NCI-H446 (cell line): ENCODE measurements around the gene PRKCH.

Source experiments
- DNase-seq, 2 experiments: peaks; one replicate each; lab custom pipeline; 2025; lab: John Stamatoyannopoulos, UW

PRKCH gene

DNA sequence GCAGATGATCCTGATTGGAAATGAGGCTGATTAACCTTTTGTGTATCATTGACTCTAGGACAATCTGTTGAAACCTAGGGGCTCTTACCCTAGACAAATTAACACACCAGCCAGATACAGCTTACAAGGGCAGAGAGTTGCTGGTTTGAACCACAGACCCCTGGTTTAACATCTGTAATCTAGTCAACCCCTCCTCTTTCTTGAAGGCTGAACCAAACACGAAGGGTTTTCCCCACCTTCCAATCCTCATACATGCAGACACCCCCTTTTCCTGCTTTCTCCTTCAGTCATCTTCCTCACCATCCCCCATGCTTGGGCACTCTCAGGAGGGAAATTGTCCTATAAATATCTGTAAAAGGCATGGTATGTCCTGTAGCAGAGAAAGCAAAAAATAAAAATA lies 247.9 kb downstream of the PRKCH start:
- no peak for DNase-seq

DNA sequence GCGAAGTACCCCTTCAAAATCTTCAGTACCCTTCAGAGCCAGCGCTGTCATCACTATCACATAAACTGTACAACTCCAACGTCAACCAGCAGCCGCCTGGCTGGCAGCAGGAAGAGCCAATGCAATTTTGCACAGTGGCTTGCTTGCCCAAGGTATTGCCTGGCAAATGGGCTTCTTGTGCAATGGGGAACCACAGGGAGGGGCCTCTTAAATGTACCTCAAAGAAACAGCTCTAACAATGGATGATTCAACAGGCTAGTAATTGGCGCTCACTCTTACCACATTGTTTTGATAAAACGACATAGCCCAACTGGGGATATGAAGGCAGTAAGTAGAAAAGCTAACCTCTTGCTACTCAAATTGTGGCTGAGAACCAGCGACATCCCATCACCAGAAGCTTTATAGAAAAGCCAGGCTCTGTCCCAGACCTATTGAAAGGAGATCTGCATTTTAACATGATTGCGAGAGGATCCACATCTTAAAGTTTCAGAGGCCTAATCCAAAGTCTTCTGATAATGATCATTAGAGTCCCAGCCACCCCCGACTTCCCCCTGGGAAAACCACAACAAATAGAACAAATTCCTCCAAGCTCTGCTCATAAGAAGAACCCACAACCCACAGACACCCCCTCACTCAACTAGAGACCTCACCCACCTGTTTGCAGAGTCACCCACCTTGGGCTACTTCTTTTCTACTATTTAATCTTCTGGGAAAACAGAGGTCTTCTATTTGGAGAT lies 248.6 kb downstream of the PRKCH start:
- DNase-seq, result no peak

DNA sequence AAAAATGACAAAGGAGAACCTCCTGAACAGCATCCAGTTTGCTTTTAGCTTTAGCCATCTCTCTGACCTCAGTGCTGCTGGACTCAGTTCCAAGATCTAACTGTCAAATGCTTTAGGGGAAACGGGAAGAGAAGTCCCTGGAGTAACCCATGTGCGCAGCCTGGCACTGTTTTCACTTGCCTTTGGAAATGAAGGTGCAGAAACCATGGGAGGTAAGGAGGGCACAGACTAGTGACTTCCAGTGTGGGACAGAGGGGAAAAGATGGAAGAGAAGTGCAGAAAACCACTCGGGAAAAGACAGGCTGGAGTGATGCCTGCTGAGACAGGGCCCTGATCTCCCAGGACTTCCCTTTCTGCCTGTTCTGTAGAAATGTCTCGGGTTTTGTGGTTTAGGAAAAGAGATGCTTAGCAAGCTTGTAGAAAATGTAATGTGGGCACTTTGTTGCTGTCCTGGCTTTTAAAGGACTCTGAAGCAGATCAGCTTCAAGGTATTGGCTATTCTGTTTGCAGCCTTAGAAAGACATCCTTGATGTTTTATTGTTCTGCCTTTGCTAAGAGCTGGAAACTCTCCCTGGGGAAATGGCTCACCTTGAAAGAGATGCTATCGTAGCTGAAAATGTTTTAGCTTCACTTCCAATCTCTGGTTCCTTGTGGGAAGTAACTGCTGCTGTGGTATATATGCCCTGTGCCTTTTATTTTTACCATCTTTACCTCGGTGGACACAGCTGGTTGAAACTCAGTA lies 249.3 kb downstream of the PRKCH start:
- DNase-seq, result no peak

DNA sequence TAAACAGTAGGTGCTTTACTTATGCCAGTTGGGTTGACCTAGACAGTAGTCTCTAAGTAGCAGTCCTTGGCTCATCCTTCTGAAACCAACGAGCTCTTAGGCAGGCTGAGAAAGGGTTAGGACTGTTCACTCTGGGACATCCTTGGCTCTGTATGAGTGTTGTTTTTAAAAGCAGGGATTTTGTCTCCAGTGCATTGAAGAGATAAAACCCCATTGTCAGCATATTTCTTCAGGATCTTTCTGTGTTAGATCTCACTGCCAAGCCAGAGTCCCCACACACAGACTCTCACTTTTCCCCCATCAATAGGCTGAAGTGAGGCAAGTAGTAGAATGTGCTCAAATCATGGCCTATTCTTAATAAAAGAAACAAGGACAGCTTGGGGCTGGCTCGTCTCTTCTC lies 250.5 kb downstream of the PRKCH start:
- DNase-seq, result no peak

DNA sequence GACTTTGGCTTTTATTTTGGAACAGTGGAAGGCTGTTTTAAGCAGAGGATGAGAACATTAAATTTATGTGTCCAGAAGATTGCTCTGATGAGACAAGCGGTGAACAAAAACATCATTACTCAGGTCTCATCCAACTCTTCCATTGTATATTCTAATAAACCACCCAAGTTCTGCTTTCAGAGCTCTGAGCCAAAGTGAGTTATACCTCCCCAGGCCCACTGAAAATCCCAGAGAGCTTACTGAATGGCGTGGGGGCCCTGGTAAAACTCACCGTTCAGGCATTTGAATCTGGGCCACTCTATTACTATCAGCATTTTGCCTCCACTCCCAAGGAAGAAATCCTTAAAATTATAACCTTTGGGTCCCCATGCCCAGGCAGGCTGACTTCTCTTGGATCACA lies 251.9 kb downstream of the PRKCH start:
- no peak for DNase-seq

DNA sequence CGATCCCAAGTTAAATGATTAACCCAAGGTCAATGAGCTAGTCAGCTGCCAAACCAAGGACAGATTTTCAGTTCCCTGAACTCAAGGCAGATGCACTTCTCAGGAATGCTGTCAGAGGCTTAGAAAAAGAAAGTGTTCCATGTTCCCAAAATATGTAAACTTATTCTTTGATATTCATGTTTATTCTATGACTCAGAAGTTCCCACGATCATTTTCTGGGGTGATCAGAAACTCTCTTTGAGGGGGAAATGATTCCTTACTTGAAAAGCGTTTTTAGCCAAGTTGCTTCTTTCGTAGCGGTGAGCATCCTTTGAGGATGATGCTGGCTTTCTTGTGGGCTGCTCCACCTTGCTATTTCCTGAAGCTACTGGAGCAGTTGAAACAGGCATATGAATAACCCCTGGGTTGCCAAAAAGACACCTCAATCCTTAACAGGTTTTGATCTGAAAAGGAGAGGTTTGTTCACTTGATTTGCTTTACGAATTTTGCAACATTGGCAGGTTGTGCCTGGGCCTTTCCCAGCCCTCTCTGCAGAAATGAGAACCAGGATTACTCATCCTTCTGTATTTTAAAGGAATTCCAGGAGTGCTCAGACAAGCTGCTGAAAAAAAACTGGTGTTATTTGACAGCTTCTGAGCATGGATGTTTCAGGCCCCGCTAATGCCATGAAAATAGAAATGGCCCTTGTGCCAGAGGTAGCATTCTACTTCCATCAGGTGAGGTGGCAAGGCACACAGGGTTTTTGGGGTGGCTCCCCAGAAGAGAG lies 252.6 kb downstream of the PRKCH start:
- no peak for DNase-seq

DNA sequence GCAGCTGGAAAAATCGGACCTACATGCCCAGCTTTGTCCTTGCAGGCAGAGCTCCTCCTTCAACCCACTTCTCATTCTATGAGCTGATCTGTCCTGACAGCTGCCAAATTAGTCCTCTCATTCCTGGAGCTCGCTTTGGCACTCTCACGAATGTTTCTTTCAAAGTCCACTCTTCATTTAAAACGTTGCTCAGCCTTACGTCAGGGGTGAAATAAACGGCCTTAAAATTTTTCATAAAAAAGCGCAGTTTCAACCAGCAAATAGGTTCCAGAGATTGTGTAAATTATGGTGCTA lies 253.1 kb downstream of the PRKCH start:
- no peak for DNase-seq

DNA sequence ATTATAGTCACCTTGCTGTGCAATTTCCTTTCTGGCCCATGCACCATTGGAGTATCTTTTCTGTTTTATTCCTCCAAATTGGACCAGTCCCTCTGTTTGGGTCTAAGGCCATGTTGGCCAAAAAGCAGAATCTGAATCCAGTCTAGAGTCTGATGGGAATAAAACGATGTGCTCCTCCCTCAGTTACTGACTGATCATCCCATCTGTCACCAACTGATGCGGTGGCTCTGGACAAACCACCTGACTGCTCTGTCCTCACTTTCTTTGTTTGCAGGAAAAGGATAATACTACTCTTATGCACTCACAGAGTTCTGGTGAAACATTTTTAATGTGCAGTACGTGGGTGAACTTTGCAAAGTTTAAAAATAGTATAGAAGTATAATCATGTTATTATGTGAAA lies 253.7 kb downstream of the PRKCH start:
- no peak for DNase-seq

DNA sequence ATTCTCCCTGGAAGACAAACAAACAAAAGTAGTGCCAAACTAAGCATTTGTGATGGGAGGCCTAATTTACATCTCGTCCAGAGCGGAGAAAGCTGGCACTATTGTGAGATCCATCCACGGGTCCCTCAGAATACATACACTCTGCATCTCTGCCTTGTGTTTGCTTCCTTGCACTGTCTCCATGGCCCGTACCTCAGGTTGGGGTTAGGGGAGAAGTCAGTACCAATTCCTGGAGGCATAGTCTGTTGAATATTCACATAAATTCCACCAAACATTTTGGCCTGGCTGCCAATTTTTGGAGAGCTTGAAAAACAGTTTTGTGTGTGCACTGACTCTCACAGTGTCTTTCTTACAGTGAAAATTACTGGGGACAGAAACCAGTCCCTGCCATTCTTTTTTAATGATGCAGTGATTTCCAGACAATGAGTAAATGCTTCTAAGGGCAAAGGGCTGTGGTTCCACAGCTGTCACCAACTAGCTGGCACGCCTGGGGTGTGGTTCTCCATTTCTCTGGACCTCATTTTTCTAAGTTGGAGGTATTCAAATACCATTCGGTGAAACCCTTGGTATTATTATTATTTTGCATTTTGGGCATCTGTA lies 254.3 kb downstream of the PRKCH start:
- DNase-seq, result no peak

DNA sequence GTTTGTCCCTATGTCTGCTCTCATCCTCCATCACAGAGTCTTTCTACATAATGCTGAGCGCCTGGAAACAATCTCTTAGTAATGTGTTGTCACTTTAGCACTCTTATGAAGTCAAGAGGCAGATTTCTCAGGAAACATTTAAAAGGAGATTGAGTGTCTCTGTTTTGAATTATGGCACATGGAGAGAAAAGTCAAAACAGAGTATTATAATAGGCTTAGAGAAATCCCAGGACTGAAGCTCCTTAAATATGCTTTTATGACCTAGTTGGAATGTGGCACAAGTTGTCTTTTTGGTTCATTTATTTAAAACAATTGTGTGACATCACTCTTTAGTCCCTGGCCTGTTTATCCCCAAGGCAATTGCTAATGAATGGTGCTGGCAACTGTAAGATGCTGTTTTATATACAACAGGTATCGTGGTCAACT lies 256.1 kb downstream of the PRKCH start:
- DNase-seq, result no peak

DNA sequence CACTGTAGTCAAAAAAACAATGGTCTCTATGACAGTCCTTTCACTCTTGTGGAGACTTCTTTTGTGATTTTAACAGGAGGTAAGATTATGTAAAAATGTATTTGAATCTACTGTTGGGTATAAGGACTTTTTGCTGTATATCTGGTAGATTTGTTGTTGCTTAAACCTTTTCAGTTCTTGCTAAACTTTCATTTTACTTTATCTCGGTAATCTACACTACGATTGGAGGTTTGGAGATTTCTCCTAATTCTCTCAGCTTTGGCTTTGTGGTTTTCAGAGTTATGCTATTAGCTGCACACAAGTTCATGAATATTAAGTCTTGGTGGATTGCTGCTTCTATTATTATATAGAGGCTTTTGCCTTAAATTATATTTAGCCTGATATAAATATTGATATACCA lies 257.4 kb downstream of the PRKCH start:
- DNase-seq, result no peak

DNA sequence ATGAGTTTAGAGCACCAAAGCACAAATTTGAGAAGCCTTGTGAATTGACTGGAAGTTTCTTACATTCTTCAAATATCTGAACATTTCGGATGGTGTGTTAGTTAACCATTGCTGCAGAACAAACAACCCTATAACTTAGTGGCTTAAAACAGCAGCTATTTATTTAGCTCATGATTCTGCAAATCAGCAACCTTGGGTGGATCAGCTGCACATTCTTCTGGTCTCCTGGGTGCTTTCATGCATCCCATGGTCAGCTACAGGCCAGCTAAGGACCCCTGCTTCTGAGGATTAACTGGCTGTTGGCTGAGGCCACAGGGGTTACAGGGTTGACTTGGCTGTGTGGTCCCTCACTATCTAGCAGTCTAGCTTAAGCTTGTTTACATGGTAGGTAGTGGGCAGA lies 260.0 kb downstream of the PRKCH start:
- DNase-seq, result no peak

DNA sequence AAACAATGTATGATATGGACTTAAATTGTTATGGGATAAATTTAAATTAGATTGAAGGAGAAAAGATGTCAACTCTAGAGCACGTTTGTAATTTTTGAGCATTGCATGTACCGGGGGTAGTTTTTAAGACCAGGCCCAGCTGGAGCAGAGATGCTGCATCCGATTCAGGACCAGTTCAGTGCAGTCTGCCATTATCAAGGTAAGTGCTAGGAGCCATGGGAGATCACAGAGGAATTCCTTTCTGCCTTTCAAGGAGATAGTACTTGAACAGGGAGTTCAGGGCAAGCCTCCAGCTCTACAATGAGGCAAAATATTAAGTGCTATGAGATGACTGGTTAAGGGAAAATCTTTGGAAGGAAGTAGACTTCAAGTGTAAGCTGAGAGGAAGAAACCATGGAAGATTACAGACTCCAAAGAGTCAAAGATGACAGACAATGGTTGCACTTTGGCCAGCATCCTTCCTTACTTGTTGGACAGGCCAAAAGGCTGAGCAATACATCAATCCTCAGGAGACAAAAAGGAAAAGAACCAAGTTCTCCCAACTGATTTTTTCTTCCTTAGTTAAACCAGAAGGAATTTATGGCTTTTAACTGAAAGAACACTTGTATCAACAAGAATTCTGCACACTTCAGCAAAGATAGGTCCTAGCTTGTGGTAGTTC lies 260.7 kb downstream of the PRKCH start:
- DNase-seq, result no peak

DNA sequence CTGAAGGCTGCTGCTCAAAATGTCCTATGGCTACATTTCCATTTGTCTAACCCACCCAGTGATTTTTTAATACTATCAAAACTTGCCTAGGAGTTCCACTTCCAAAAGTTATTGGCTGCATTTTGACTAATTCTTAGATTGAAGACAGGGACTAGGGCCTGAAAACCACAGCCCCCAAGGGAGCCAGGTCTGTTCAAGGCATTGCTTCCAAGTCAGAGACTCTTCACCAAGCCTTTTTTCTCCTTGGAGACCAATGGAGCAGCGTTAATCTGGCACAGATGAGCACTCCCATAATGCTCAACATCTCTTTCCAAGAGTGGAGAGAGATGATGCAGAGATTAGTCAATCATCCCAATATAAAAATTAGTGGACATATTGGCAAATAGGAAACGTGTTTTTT lies 261.4 kb downstream of the PRKCH start:
- DNase-seq, result no peak

DNA sequence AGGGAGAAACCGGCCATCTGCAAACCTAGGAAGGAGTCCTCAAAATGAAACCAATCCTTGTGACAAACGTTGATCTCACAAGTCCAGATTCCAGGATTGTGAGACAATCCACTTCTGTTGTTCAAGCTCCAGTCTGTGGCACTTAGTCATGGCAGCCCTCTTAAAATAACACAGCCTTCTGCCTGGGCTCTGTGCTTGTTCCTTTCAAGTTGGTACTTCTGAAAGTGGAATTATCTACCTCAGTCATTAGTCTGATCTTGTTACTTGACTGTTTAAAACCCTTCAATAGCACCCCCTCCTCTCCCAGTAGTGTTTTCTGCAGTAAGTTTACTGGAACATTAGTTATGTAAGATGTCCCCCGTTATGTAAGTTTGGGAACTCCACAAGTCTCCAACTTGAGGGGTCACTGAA lies 263.0 kb downstream of the PRKCH start:
- DNase-seq, result no peak

DNA sequence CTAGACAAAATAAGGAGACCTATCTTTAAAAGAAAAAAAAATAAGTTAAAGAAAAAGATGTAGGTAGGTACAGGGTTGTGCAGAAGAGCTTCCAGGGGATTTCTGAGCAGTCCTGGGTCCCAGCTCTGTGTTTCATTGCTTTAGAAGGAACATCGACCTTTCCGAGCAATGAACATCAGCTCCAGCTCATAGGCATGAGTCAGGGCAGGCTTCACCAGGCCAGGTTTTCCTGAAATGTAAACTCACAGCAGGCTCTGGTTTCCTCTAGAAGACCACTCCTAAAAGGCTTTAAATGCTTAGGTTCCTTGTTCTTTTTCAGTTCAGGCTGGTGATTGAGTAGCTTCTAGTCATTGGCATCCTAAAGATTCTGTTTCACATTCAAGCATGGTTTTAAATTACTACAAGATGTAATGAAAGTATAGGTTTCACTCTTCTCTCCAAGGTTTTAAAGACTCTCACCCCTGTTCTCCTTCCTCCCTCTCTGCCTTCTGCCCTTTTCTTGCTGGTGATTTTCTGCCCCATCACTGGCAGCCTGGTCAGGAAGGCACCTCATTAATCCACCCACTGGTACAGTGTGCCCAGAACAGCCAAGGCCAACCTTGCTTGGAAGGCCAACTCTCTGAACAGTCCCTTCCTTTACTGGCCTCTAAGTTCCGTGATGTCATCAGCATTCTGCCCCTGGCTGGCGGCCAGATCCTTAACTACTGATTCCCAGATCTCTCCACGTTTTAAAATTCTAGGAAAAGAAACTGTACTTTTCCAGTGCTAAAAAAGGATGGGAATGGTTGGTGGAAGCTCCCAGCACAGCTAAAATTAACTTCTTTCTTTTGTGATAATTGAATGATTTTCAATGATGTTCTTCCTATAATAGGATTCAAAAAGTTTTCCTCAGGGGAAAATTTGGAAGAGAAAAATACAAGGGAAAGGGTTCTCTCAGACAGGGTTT lies 264.5 kb downstream of the PRKCH start:
- DNase-seq, result peak in 1 of 2 experiments; percentile 19

DNA sequence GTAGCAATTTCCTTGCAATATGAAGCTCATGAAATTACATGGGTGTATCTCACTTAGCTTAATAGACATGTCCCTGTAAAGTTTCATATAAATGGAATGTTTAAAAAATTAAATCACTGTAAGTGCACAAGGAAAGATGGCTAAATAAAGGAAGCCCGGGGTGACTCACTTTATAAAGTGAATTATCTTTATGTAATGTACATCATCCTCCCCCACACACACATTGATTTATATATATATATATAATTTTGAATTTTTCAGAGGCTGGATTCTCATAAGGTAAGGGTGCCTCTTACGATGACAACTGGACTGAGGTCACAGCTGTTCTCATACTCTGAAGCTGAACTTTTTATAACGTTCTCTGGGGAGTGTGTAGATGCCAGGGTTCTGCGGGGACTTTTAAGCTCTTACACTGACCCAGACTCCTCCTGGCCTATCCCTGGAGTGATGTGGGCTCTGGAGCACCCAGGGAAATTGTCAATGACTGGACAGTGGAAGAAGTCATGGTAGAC lies 265.2 kb downstream of the PRKCH start:
- DNase-seq, result no peak

DNA sequence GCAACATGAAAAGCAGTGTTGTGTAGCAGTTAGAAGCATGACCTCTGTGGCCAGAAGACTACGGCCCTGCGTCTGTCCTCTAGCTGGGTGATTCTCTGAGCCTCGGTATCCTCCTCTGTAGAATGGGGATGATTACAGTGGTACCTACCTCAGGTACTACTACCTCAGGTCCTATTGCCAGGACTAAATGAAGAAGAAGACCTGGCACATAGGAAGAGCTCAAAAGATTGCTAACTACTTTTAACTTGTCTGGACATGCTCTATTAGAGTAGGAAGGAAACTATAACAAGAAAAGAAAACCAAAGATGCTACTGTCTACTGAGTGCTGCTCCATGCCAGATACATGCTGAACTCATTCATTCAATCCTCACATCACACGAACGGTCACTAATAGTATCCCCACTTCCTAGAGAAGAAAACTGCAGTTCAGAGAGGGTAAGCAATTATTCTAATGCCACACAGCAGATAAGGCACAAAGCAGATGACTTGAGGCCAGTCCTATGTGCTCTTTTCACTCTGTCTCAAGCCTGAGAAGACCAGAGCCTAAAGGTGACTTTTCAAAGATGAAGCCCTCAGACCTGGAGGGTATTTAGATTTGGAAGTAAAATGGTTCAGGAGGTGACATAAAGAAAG lies 265.8 kb downstream of the PRKCH start:
- DNase-seq, result no peak

DNA sequence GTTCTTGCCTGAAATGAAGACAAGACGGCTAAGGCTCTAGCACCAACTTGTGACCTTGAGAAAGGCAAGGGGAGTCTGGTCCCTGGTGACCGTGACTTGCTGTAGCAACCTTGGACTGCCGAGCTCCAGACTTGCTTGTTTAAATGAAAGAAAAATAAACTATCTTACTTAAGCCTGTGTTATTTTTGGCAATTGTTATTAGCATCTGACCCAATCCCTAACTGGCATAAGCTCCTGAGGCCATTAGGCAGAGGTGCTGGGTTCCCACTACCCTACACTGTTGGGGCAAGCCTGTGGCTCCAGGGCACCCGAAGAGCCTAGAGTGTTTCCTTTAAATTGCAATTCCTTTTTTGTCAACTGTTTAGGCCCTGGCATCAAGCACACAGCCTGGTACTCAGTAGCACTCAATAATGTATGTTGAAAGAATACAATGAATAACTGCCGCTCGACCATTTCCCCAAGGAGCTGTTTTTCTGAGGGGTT lies 267.1 kb downstream of the PRKCH start:
- DNase-seq, result no peak
